HG03571 (cell line): ENCODE data around the gene LDAH.

Experiments used
- ATAC-seq: cut with Tn5 transposase; IDR thresholded peaks from one replicate; pipeline ENCODE4 v1.9.1; 2021; ENCODE audit not compliant: unreplicated experiment

LDAH gene

DNA sequence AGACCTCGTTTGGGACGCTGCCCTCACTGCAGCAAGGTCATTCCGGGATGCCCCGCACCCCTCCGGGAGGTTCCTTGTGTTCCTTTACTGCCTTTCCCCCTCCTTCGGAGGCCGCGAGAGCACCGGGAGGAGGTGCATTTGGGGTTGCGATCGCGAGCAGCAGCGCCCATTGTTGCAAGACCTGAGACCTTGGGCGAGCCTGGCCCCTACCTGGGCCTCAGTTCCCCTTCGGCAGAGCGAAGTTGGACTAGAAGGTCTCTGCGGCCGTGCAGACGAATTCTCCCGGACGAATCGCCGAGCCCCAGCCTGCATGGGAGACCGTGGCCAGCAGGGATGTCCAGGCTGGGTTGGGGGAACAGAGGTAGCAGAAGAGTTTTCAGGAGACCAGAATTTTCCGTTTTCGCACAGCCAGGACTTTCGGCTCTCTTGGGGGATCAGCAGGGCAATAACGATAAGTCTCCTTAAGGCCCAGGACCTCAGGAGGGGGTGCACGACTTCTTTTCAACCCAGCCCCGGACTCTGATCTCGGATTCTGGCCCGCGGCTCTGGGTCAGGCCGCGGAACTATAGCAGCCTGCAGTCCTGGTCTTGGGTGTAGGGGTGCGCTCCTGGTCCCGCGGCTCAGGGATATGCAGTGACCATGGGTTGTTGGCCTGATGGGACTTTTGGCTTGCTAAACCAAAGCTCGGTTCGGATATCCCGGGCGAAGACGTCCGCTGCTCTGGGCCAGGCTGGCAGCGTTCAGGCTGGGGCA is 153.2 kb downstream of the LDAH start:
- no peak for ATAC-seq

DNA sequence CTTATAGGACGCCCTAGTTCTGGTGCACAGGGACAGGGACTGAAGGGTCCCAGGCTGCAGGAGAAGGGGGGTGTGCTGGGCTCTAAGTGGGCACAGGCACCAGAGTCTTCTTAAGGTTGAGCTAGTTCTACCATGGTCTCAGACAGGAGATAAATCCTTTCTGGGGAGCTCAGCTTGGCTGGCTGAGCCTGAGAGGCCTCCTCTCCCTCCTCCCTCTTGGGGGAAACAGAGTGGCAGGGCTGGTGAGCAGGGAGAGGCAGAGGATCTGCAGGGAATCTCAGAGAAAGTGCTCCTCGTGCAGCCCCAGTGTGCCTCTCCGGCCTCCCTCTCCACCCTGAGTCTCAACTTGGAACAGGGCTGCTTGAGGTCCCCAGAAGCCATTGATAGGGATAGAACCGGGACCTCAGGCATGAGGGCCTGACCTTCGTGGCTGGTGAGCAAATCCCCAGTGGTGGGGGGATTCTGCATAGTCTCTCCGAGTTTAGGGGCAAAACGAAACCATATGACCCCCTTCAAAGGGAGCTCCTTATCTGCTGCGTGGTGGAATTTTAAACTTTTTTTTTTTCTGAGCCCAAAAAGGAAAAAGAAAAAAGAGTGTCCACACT is 153.9 kb downstream of the LDAH start:
- no peak for ATAC-seq

DNA sequence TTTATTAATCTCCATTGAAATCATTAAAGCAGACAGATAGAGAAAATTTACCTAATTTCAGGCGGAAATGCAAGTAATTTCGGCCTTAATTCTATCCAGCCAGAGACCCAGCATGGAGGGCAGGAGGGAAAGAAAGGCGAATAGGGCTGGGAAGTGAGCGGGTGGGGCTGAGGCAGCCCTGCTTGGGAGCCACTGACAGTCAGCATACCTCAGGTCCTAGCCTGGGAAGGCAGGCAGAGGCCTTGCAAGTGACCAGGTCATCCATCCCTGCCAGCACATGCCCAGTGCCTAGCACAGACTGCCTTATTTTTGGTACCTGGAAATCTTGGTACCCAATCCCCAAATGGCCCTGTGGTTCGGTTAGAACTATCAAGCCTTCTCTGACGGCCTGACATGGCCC is 154.4 kb downstream of the LDAH start:
- no peak for ATAC-seq

DNA sequence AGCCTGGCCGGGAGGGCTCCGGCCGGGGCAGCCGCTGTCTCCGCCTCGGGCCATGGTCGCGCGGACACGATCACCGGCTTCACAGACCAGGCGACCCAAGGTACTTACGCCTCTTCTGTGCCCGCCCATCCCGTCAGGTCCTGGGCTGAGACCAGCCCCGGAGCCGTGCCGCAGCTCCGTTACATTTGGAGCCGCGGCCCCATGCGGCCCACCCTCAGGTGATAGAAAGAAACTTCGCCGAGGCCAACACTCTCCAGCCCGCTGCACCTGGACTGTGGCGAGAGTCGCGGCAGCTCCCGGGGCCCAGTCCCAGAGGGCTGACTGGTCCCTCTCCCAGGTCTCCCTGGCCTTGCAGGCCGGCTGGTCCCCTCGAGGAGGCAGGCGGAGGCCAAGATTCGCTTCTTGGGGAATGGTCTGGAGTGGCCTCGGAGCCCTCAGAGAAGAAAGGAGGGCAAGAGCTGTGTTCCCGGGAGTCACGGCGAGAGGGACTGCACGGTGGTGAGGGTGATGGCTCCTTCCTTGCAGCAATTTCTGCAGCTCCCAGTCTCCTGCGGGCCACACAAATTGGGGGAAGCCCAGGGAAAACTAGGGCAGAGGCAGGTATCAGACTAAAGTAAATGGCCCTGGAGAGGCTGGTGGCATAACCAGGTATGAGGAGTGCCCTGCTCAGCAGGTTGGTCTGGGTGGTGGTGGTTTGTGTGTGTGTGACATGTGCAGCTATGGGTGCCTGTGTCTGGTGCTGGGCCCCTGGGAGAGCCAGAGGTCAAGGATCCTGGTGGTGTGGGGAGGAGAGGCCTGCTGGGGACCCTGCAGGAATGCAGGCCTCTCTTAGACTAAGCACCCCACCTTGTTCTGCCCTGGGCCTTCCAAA is 155.1 kb downstream of the LDAH start:
- ATAC-seq, result no peak

DNA sequence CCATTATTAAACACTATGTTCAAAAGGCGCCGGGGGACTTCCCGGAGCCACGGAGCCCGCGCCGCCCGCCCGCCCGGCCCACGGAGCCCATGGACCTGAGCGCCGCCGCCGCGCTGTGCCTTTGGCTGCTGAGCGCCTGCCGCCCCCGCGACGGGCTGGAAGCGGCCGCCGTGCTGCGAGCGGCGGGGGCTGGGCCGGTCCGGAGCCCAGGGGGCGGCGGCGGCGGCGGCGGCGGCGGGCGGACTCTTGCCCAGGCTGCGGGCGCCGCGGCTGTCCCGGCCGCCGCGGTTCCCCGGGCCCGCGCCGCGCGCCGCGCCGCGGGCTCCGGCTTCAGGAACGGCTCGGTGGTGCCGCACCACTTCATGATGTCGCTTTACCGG is 155.8 kb downstream of the LDAH start:
- no peak for ATAC-seq

DNA sequence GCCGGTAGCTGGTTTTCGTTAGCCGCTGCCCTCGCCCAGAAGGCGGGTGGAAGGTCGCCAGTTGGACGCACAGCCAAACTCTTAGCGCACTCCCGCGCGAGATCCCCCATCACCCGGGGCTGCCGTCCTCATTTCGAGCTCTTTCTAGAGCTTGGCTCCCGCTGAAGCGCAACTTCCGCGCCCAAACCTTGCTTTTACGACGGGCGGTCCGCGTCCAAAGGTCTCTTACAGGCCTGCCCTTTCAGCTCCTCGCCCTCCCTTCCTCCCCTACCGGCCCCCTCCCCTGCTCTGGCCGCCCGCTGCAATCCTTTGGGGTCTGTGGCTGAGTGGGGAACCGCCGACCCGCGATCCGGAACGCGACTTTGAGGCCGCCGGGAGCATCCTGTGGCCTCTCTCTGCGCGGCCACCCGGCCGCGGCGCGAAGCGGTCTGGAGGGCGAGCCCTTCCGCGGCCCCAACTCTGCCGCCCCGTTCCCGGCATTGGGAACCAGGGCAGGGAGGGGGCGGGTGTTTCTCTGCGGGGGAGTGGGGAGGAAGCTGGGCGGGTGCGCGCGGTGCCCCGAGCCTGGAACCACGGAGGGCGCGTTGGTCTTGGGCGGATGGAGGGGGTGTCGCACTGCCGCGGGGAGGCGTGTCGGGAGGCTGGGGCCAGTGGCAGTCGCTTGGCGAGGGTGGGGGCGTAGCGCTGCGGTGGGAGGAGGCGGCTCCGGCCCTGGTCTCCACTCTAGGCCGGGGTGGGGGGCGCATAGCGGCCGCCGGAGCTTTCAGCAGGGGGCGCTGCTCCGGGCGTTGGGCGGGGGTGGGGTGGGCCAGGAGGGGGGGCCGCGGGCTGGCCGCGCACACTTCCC is 156.4 kb downstream of the LDAH start, which contains the start of gene GDF7:
Gene GDF7, plus strand, starts transcription at position 841 of the 847 bp plus-strand sequence. CDS start 96 bp downstream, outside the sequence.
- ATAC-seq, result no peak

DNA sequence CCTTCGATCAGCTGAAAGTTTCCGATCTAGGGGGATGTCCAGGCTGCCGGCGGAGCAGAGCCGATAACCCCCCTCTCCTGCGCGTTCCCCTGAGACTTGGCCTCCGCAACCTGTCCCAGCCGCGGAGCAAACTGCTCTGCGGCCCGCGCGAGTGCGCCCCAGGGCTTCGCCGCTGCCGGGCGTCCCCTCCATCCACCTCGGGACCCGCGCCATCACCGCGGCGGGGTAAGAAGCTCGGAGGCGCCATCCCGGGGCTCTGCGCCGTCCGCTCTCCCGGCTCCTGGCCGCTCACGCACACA is 156.9 kb downstream of the LDAH start:
- ATAC-seq, result no peak

DNA sequence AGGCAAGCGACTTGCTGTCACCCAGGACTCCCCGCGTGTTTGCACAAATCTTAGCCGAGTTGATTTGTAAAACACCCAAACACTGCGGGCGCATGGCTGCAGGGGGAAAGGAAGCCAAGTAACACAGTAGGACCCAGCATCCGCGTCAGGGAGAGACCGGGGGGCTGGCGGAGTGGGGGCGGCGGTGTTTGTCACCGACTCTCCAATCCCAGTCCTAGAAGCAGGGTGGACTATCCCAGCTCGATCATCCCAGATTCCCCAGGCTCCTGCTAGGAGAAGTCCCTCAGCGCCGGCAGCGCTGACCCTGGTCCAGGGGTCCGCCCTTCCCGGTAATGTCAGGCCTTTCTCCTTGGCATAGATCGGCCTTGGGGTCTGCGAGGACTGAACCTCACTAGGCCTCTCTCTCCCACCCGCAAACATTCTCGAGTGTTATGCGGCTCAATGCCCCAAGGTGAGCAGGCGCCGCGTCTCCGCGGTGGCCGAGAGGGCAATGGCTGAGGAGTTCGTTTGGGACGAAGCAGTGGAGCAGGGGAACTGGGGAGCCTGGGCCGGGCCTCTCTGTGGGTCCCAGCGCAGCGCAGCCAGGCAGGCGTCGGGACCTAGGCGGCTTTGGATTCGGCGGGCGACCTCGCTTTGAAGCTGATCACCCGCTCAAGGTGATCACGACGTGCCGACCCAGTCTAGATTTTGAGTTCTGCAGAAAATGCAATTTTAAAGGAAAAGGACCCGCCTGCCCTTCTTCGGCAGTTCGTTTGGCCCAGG is 157.5 kb downstream of the LDAH start:
- ATAC-seq, result no peak

DNA sequence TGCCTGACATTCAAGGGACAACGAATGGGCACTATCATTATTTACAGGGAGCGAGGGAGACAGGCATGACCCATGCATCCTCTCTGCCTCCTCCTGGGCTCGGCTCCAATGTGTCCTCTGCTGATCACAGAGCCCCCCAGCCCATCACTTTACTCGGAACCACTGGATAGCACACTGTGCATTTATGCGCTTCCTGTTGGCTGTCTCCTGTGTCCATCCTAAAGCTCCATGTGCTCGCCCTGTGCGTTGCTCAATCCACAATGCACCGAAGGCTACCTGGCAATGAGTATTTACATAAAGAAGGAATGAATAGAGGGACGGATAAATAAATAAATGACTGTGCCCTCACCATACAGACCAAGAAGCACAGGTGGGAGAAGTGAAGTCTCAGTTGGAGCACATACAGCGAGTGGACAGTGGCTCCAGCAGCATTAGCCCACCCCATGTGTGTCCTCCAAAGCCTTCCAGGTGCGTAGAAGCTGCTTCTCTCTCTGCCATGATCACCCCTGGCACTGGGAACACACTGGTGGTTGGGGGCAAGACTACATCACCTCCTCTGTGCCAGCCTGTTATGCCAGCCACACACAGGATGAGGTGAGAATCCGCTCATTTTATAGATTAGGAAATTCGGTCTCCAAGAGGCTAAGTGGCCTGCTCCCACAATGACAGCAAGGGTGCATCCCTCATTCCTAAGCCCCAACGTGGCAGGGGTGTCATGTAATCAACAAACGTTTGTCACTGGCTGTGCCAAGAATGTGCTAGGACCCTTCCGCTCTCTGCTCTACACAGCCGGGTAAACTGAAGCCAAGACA is 158.3 kb downstream of the LDAH start:
- no peak for ATAC-seq

DNA sequence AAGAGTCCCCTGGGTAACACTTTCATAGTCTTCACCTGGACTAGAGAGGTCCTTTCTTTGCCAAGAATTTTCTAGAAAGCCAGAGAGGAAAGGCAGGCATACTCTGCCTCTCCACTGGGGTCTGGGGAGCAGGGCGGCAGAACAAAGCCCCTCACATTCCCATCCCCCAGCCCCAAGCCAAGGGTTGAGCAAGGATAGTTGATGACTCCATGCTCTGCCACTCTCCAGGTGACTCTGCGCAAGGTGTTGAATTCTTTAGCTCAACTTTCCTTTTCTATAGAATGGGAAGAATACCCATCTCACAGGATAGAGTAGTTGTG is 158.9 kb downstream of the LDAH start:
- no peak for ATAC-seq

DNA sequence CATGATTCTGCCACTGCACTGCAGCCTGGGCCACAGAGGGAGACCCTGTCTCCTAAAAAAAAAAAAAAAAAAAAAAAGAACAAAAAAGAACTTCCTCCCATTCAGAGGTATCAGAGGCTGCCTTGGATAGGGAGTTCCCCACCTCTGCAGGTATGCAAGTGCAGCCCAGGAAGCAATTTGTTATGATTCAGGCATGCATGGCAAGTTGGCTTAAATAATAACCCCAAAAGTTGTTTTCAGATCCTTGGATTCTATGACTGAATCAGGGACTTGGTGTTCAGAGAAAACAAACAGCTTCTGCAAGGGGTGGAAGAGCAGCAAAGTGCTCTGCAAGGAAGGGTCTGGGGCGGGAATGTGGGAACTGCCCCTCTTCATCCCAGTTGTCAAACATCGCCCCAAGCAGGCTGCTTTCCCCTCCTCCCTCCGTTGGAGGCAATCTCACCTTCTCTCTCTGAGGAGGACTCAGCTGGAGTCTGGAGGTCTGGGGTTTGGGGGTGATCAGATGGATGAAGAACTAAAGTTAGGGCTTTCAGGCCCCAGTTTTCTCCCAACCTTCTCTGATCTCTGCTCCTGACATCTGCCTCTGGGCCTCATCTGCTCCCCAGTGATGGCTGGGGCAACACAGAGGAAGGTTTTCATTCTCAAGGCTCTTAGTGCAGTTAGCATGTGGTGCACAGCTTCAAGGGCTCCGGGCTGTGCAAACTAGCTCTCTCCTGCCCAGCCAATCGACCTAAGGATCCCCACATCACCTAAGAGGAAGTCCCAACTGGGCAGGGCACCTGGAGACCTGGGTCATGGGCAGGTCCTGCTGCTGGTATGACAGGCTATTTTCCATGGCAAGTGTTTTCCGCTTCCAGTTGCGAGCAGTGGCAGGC is 159.5 kb downstream of the LDAH start:
- no peak for ATAC-seq

DNA sequence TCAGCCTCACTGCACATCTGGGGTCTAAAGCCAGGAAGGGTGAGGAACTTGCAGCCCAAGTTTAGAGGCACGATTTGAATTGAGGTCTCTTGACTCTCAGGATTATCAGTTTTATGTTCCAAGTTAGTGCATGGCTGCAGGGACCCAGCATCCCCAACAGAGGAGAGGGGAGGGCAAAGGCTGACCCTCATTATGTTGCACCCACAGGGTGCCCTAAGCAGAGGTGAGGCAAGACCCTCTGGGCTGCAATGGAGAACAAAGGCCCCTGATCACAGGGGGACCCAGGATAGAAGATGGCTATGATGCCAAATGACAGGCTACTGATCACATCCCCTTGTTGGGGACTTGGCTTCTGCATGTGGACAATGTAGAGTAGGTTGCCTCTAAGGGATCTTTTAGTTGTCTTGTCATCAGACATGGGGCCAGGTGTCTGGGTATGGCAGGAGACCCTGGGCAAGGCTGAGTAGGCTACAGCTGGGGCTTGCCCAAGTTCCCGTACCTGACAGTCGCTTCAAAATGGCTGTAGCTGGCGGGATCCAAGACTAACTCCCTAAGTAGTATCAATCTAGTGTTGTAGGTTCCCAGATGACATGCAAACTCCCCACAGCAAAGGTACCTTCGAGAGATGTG is 160.5 kb downstream of the LDAH start:
- ATAC-seq, result no peak

DNA sequence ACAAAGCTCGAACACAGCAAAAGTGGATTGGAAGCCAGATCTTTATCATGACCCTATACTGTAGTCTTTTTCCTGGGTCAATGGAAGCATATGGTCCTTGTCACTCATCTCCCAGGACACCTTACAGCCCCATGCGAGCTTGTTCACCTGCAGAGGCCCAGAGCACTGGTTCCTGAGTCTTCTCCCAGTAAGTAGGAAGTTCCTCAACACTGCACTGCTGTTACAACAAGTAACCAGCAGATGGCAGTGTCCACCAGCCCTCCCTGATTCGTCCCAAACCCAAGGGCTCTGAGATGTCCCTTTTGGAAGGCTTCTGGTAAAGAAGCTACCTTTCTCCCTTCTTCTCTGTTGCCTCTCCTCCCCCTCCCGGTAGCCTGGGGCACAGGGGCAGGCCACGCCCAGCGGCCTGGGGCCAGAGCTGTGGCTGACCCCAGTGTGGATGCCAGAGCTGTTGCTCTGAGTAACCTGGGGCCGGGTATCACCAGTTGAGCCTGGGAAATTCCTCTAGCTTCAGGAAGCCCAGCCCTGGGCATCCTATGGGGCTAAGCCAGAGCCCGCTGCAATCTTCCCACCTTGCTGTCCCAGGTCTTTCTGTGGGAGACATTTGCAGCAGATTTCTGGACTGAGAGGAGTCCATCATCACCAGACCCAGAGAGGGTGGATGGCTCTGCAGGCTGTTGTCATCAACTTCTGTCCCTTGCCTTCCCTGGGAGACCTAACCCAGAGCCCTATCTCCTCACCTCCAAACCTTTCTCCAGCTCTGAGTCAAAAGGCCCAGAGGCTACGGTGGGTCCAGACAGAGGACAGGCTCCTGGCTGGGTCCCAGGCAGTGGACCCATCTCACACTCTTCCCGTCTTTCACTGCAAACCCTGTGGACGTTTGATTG is 161.2 kb downstream of the LDAH start:
- peak; percentile 65 for ATAC-seq

DNA sequence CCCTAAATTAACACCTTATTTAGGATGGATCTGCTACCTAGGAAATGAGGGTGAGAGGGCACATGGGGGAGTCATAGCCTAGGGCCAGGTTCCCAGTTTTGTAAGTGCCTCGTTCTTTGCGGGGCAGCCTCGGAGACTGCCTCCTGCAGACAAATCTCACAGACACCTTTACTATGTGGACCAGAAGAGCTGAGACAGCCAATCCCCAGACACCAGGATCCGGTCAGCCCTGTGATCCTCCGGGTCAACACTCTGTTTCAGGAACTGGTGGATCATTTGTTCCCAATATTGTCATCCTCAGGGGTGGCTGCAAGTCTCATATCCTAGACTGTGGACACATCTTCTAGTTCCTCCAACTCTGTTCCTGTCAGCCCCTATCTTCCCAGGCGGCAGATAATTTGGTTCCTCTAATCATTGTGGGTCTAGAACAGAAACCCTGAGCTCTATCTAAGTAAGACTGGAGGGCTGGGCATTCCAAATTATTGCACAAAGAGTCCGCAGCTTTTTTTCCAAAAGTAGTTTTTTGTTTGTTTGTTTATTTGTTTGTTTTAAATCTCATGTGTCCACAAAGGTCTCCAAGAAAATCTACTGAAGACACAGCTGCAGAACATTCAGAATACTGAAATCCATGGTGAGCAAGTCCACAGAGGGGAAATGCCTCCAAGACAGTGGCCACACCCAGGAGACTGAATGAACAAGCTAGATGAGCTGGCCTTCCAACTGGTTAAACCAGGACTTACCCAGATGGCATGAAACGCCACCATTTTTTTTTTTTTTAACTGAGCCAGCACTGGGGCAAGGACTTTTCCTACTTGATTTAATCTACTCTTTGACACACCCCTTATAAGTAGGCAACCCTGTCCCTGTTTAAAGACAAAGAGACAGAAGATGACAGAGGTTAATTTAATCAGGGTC is 162.1 kb downstream of the LDAH start:
- no peak for ATAC-seq

DNA sequence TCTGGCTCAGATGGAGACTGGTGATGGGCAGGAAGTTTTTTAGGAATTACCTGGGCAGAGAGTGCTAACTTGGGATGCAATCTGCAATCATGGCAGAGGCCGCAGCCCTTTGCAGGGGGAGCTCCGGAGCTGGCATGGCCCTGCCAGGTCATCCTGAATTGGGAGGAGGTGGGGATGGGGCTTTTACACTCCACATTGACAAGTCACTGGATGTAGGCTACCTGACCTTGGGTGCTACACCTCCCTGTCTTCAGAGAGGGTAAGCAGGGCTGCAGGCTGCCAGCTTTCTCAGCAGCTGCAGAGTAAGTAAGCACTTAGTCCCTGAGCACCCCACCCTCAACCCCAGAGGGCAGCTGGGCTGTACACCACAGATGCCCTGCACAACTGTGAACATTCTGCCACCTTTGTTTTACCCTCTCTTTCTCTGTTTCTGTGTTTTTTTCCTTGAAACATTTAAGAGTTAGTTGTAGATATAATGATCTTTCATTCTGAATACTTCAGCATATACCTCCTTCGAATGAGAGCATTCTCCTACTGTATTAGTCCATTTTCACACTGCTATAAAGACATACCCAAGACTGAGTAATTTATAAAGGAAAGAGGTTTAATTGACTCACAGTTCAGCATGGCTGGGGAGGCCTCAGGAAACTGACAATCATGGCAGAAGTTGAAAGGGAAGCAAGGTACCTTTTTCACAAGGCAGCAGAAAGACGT is 165.2 kb downstream of the LDAH start:
- ATAC-seq, result no peak

DNA sequence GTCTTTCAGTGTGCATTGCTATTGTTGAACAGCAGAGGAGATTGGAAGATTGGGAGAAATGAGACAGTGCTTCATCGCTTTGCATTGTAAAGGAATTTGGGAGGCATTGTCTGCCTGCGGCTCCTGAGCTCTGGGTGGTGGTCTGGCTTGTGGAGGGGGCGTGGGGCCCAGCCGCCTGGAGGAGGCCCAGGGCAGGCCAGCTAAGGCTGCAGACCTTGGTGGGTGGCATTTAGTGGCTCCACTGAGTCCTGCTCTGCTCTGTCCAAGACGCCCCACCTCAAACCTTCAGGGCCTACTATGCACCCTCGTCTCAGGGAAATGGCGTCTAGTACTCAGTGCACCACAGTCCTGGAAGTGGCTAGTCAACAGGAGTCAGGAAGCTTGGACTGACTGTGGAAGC is 166.3 kb downstream of the LDAH start:
- ATAC-seq, result no peak
